ENCODE measurements around the gene TRPM2. TPM values are rescaled to one million over a fixed set of nuclear protein-coding genes. Genes with fewer than 3 reads are reported as not detected.
A peak's percentile ranks its signal among the peaks of the same experiment; 100 is the strongest.

The TRPM2 gene
- total RNA-seq, 1 experiment from 2014 or later: not detected

DNA sequence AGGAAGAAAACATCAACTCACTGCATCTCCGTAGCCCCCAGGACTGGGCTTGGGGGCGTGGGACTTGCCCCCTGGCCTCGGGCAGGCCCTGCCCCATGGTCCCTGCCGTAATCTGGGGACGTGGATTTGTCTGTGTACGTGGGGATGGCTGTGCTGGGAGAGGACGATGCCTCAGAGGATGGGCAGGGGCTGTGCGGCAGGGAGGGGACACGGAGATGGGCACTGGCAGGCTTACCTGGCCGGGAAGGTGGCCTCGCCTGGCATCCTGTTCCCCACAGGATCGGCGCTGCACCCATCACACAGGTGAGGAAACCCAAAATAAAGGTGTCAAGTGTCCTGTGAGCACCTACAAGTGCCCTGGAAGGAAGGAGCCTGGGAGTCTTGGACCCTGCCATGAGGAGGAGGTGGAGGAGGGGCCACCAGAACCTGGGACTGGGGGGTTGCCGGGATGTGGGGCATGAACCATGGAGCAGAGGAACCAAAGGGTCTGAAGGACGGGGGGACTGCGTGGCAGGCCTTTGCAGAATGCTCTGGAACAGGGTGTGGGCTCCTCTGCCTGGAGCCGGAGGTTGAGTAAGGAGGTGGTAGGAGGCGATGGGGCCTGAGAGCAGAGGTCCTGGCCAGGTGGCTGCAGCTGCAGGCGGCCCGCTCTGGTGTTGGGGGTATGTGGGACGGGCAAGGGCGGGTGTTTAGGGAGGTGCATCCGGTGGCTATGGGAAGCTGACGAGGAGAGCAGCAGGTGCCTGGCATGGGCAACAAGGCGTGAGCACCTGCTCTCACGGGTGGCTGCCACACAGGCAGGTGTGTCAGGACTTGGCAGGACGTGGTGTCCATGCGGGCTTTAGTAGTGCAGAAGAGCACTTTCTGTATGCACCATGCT is 74.1 kb downstream of the TRPM2 start:
- no peak for DNase-seq (ENCODE audit: low read depth)
- in situ Hi-C loops (cut with HindIII; ENCODE audit: low pct_unique_long_range_greater_than_20kb, low sequenced_read_pairs): no loop called here

DNA sequence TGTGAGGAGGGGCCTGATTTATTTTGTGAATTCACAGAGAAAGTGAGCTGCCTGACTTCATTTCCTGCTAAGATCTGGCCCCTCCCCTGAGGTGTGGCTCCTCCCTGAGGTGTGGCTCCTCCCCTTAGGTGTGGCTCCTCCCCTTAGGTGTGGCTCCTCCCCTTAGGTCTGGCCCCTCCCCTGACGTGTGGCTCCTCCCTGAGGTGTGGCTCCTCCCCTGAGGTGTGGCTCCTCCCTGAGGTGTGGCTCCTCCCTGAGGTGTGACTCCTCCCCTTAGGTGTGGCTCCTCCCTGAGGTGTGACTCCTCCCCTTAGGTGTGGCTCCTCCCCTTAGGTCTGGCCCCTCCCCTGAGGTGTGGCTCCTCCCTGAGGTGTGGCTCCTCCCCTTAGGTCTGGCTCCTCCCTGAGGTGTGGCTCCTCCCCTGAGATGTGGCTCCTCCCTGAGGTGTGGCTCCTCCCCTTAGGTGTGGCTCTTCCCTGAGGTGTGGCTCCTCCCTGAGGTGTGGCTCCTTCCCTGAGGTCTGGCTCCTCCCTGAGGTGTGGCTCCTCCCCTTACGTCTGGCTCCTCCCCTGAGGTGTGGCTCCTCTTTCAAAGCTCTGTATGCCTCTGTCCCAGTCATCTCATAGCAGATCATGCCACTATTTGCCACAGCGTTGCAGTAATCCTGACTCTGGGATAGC is 75.0 kb downstream of the TRPM2 start:
- in situ Hi-C loops (cut with HindIII; ENCODE audit: low pct_unique_long_range_greater_than_20kb, low sequenced_read_pairs): no loop called here
- DNase-seq (ENCODE audit: low read depth): peak; percentile 98

- DNase-seq (ENCODE audit: low read depth): no peak
- in situ Hi-C loops (cut with HindIII; ENCODE audit: low pct_unique_long_range_greater_than_20kb, low sequenced_read_pairs): no loop called here
These were observed 76.5 kb downstream of the TRPM2 start for GRCh38 chr21:44429894-44430293.

DNA sequence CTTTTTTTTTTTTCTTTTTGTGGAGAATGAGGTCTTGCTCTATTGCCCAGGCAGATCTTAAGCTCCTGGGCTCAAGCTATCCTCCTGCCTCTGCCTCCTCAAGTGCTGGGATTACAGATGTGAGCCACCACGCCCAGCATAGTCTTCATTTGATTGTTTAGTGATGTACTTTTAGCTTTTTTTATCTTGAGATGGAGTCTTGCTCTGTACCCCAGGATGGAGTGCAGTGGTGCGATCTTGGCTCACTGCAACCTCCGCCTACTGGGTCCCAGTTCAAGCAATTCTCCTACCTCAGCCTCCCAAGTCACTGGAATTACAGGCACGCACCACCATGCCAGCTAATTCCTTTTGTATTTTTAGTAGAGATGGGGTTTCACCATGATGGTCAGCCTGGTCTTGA is 77.9 kb downstream of the TRPM2 start:
- no peak for DNase-seq (ENCODE audit: low read depth)
- in situ Hi-C loops (cut with HindIII; ENCODE audit: low pct_unique_long_range_greater_than_20kb, low sequenced_read_pairs): no loop called here

DNA sequence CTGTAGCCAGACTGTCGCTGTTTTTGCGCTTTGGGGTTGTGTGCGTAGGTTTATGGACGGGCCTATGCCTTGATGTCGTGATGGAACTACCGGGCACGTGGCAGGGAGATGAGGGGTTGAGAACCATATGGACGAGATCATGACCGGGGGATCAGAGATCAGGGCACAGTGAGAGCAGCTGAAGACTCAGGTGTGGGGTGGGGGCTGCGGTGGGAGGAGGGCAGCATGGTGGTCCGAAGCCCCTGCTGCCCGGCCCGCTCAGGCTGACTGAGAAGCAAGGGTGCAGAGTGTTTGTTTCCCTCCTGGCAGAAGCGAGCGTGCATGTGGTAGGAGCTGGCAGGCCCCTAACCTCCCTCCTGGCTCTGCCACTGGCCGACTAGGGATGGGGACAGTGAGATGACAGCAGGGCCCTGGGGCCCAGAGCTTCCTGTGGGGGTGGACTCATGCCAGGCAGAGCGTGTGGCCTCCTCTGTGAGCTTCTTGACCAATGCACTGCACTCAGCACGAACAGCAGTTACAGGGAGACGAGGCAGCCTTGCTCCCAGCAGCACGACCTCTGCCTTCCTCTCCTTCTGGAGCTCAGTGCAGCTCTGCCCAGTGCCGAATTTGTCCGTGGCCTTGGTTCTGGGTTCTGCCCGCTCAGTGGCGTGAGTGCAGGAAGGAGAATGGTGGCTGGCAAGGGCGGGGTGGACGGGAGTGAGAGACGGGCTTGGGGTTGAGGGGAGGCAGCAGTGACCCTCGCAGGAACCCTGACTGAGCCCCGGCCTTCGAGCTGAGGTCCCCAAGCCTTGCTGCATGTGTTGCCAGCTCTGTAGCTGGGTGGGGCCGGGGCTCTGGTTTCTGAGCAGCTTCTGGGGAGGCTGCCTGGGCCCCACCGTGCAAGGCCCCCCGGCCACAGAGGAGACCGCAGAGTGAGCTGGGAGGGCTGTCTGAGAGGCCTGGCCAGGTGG is 79.7 kb downstream of the TRPM2 start:
- in situ Hi-C loops (cut with HindIII; ENCODE audit: low pct_unique_long_range_greater_than_20kb, low sequenced_read_pairs): no loop called here
- no peak for DNase-seq (ENCODE audit: low read depth)

DNA sequence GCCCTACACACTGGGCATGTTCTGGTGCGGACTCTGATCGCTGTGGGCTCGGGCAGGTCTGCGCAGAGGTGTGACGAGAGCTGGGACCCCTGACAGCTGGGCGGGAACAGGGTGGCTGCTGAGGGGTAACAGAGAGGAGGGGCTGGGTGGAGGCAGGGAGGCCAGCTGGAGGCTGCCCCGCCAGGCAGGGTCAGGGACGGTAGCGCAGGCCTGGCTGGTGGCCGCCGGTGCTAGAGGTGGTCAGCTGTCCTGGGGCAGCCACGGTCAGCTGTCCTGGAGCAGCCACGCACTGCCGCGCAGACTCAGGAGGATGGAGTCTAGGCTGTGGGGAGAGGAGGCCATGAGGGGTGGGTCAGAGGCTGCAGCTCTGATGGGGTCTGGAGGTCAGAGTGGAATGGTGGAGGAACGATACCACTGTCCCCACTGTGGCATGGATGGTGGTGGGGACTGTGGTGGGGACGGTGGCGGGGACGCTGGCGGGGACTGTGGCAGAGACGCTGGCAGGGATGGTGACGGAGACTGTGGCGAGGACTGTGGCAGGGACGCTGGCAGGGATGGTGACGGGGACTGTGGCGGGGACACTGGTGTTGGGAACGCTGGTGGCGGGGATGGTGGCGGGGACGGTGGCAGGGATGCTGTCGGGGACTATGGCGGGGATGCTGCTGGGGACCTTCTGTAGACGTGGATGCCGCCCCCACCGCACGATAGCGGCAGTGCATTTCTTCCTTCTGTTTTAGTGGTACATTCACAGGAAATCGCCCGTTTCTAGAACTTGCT is 80.6 kb downstream of the TRPM2 start:
- in situ Hi-C loops (cut with HindIII; ENCODE audit: low pct_unique_long_range_greater_than_20kb, low sequenced_read_pairs): no loop called here

GRCh38 chr21:44434568-44434925 is 81.1 kb downstream of the TRPM2 start:
- in situ Hi-C loops (cut with HindIII; ENCODE audit: low pct_unique_long_range_greater_than_20kb, low sequenced_read_pairs): no loop called here
- DNase-seq (ENCODE audit: low read depth): no peak

More for the DNA sequence above, 80.6 kb downstream of the TRPM2 start:
- no peak for DNase-seq (ENCODE audit: low read depth)

DNA sequence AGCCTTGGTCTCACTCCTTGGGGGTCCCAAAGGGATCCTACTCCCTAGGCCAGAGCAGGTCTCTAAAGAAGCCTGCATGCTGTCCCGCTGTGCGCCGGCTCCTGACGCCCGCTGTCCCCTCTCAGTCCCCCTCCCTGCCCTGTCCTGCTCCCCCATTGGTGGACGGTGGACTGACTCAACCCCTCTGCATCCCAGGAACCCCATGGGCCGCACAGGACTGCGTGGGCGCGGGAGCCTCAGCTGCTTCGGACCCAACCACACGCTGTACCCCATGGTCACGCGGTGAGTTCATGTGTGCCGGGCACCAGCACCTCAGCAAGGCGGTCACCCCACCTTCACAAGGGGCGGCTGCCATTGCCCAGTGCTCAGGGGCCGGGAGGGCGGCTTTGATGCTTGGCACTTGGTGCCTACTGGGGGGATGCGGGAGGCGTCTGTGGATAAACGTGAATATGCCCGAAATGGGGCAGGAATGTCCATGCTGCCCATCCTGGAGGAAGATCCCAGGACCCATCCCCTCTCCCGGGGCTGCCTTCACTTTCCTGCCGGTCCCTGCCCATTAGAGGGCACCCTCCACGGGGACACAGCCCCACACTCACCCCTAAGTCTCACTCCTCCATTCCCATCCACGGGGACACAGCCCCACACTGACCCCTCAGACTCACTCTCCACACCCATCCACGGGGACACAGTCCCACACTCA is 81.7 kb downstream of the TRPM2 start:
- DNase-seq (ENCODE audit: low read depth): no peak
- in situ Hi-C loops (cut with HindIII; ENCODE audit: low pct_unique_long_range_greater_than_20kb, low sequenced_read_pairs): no loop called here

- in situ Hi-C loops (cut with HindIII; ENCODE audit: low pct_unique_long_range_greater_than_20kb, low sequenced_read_pairs): no loop called here
- DNase-seq (ENCODE audit: low read depth): no peak
These were observed 82.7 kb downstream of the TRPM2 start for GRCh38 chr21:44436111-44436611.

GRCh38 chr21:44436958-44437357 is 83.5 kb downstream of the TRPM2 start:
- DNase-seq (ENCODE audit: low read depth): no peak
- in situ Hi-C loops (cut with HindIII; ENCODE audit: low pct_unique_long_range_greater_than_20kb, low sequenced_read_pairs): no loop called here

- in situ Hi-C loops (cut with HindIII; ENCODE audit: low pct_unique_long_range_greater_than_20kb, low sequenced_read_pairs): no loop called here
- DNase-seq (ENCODE audit: low read depth): no peak
These were observed 83.9 kb downstream of the TRPM2 start for GRCh38 chr21:44437371-44437695.

GRCh38 chr21:44437696-44438431 is 84.4 kb downstream of the TRPM2 start:
- no peak for DNase-seq (ENCODE audit: low read depth)
- in situ Hi-C loops (cut with HindIII; ENCODE audit: low pct_unique_long_range_greater_than_20kb, low sequenced_read_pairs): no loop called here

GRCh38 chr21:44438531-44439210 is 85.2 kb downstream of the TRPM2 start:
- no peak for DNase-seq (ENCODE audit: low read depth)
- in situ Hi-C loops (cut with HindIII; ENCODE audit: low pct_unique_long_range_greater_than_20kb, low sequenced_read_pairs): no loop called here

GRCh38 chr21:44439211-44439600 is 85.8 kb downstream of the TRPM2 start:
- in situ Hi-C loops (cut with HindIII; ENCODE audit: low pct_unique_long_range_greater_than_20kb, low sequenced_read_pairs): no loop called here
- DNase-seq (ENCODE audit: low read depth): no peak

- in situ Hi-C loops (cut with HindIII; ENCODE audit: low pct_unique_long_range_greater_than_20kb, low sequenced_read_pairs): no loop called here
- no peak for DNase-seq (ENCODE audit: low read depth)
These were observed 87.0 kb downstream of the TRPM2 start for GRCh38 chr21:44440241-44441040.

DNA sequence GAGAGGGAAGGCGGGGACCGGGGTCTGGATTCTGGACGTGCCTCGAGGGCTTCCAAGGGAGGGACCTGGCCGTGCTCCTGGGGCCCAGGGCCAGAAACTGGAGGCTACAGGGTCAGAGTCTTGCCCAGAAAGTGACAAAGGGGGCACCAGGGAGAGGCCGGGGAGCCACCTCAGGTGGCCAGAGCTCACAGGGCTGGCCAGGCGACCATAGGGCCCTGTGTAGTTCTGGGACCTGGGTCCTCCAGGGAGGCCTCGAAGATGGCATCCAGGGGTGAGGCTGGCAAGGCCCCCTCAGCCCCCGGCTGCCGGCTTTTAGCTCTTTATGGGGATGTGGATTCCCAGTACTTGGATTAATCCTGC is 87.6 kb downstream of the TRPM2 start:
- in situ Hi-C loops (cut with HindIII; ENCODE audit: low pct_unique_long_range_greater_than_20kb, low sequenced_read_pairs): no loop called here
- DNase-seq (ENCODE audit: low read depth): no peak
